Dendritic cell treated with granulocyte-macrophage colony-stimulating factor and Interleukin-4, amounts not matched to agents 40 ng/mL and 50 ng/mL, for 4 days (primary cell): ENCODE results near the gene AKAP13.
"Not testable (repeated sequence)": the region's sequence is repeated elsewhere in the genome, so short reads cannot be mapped to it uniquely, and the experiment has no call there.

ENCODE experiments used
- H3K27ac Mint-ChIP-seq: one replicate; pipeline ENCODE4 v1.8.0; 2022; ENCODE audit warnings: mild to moderate bottlenecking, mixed read lengths
- H3K27me3 Mint-ChIP-seq: one replicate; pipeline ENCODE4 v1.8.0; 2022; ENCODE audit warnings: mild to moderate bottlenecking, mixed read lengths
- H3K36me3 Mint-ChIP-seq: one replicate; pipeline ENCODE4 v1.8.0; 2022; ENCODE audit warnings: low read depth, mixed read lengths
- H3K4me1 Mint-ChIP-seq: one replicate; pipeline ENCODE4 v1.8.0; 2022; ENCODE audit warnings: low read depth, mixed read lengths
- H3K4me3 Mint-ChIP-seq: one replicate; pipeline ENCODE4 v1.8.0; 2022; ENCODE audit warnings: mild to moderate bottlenecking, moderate library complexity, mixed read lengths
- H3K9me3 Mint-ChIP-seq: one replicate; pipeline ENCODE4 v1.8.0; 2022; ENCODE audit warnings: mixed read lengths
- intact Hi-C: fragments of 100-400 bp; cut with micrococcal nuclease; formaldehyde crosslinking; loops from one replicate; pipeline ENCODE4 v1.15.0; 2022

AKAP13 gene

DNA sequence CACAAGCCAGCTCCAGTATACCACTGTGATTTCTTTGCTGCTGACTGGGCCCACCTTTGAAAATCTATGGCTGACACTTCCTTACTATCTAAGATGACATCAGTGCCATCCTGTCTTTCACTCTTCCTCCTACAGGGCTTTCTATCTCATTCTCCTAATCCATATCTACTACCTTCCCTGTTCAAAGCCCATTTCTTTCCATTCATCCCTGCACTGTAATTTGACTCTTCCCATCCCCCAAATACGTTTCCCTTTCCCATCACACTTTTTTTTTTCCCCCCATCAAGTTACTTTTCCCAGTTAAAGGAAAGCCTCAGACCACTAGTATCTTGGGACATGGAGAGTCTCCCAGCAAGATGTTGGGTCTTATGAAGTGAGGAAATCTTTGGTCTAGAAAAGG, 136.7 kb downstream of the AKAP13 start:
- no peaks in the 10 kb centered on the region for H3K27me3 Mint-ChIP-seq
- no peak overlapping the region for H3K27ac Mint-ChIP-seq
- intact Hi-C loops = no loop called here
- no peaks in the 10 kb centered on the region for H3K36me3 Mint-ChIP-seq
- no peaks in the 10 kb centered on the region for H3K9me3 Mint-ChIP-seq
- H3K4me1 Mint-ChIP-seq = peaks cover 6% of the 10 kb centered on the region
- H3K4me3 Mint-ChIP-seq = no peak overlapping the region

DNA sequence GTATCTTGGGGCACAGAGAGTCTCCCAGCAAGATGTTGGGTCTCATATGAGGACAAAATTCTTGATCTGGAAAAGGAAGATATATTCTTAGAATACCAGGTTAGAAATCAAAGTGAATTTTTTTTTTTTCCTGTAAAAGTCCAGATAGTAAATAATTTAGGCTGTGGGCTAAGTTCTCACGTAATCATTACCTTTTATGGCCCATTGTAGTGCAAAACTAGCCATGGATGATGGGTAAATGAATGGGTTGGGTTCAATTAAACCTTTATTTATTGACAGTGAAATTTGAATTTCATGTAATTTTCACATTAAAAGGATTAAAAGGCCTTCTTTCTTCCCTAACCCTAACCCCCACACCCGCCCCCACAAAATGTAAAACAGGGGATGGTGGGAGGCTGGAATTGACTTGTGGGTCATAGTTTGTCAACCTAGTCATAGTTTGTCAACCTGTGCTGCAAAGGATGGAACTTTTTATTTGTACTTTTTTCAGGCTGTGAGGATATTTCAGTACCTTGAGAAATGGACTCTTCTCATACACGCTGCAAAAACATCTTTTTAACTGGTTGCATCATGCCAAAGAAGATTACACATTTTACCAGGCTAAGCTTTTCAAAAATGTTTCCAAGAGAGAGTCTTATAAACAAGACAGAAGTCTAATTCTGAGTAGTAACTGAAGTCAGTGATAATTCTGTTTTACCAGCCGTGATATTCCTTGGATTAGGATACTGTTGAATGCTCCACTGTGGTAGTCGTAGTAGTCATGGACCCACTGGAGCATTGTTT, 138.8 kb downstream of the AKAP13 start:
- Mint-ChIP-seq H3K27ac (no peak overlapping the region), H3K9me3 (no peaks in the 10 kb centered on the region), H3K4me3 (no peak overlapping the region), H3K27me3 (no peaks in the 10 kb centered on the region), H3K4me1 (peaks cover 15% of the 10 kb centered on the region), H3K36me3 (no peaks in the 10 kb centered on the region)
- intact Hi-C loops = no loop called here

DNA sequence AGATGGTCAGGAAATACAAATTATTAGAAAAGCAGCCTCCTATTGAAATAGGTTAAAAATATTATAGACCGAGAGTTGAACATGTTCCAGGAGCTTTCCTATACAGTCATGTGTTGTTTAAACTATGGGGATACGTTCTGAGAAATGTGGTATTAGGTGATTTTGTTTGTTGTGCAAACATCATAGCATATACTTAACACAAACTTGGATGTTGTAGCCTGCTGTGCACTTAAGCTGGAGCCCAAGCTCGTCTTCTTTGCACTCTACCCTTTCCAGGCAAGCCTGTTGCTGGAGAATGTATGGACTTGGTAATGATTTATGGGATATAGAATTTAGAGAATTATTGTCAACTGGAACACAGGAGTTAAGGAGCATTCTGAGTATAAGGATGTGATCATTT, 140.2 kb downstream of the AKAP13 start:
- no peaks in the 10 kb centered on the region for H3K9me3 Mint-ChIP-seq
- no peaks in the 10 kb centered on the region for H3K27me3 Mint-ChIP-seq
- intact Hi-C loops = no loop called here
- H3K4me3 Mint-ChIP-seq = no peak overlapping the region
- peaks cover 15% of the 10 kb centered on the region for H3K4me1 Mint-ChIP-seq
- H3K36me3 Mint-ChIP-seq = no peaks in the 10 kb centered on the region
- H3K27ac Mint-ChIP-seq = no peak overlapping the region

DNA sequence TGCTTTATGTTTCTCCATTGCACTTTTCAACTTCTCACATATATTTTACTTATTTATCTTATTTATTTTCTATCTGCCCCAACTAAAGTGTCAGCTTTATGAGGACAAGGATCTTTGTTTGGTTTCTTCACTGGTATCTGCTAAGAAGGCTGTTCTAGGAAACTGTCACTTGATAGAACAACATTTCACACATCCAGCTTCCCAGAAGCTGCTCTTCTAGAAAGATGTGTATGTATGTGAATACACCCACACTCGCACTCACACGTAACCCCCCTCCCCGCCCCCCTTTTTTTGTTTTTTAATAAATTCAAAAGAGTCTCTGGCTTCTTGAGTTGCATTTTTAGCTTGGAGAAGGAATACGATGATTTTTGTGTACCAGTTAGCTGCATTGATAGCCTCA, 143.1 kb downstream of the AKAP13 start:
- H3K27me3 Mint-ChIP-seq = no peaks in the 10 kb centered on the region
- intact Hi-C loops = no loop called here
- H3K27ac Mint-ChIP-seq = no peak overlapping the region
- H3K4me3 Mint-ChIP-seq = no peak overlapping the region
- no peaks in the 10 kb centered on the region for H3K36me3 Mint-ChIP-seq
- peaks cover 32% of the 10 kb centered on the region for H3K4me1 Mint-ChIP-seq
- no peaks in the 10 kb centered on the region for H3K9me3 Mint-ChIP-seq

DNA sequence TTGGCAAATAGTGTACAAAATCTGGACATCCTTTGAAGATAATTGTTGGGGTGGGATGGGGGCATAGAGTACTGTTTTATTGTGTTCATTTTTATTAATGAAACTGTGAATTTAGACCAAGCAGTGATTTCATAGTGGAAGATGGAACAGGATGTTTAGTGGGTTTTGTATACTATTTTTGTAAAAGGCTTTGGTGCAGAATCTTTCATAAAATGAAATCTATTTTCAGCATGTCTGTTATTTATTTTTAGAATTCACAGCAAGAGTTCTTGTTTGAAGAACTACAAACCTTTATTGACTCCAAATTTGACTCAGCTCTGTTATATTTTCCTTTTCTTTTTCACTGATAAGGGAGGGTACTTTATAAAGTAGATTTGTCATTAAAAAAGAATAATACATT, 145.4 kb downstream of the AKAP13 start:
- Mint-ChIP-seq H3K9me3 (no peaks in the 10 kb centered on the region), H3K27ac (no peak overlapping the region), H3K36me3 (no peaks in the 10 kb centered on the region), H3K4me3 (no peak overlapping the region), H3K4me1 (peaks cover 38% of the 10 kb centered on the region), H3K27me3 (no peaks in the 10 kb centered on the region)
- intact Hi-C loops = no loop called here

DNA sequence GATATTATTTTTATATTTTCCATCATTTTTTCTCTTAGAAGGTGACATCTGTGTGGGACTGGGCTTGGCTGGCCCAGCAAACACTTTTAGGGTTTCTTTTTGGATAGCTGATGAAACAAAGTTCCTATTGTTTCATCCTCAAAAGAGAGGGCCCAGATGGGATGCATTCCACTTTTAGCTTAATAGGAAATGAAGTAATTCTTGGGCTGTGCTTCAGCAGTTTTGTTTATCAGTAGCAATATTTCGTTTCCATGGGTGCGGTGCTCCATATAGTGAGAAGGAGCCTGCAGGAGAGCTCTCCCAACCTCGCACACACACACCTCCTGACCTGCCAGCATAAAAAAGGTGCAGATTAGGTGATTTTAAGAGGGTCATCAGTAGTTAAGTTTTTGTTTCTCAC, 147.5 kb downstream of the AKAP13 start:
- H3K4me3 Mint-ChIP-seq = no peak overlapping the region
- H3K4me1 Mint-ChIP-seq = peaks cover 52% of the 10 kb centered on the region
- H3K27me3 Mint-ChIP-seq = no peaks in the 10 kb centered on the region
- peak overlapping the region; percentile 45 for H3K27ac Mint-ChIP-seq
- intact Hi-C loops = no loop called here
- H3K36me3 Mint-ChIP-seq = no peaks in the 10 kb centered on the region
- H3K9me3 Mint-ChIP-seq = no peaks in the 10 kb centered on the region

DNA sequence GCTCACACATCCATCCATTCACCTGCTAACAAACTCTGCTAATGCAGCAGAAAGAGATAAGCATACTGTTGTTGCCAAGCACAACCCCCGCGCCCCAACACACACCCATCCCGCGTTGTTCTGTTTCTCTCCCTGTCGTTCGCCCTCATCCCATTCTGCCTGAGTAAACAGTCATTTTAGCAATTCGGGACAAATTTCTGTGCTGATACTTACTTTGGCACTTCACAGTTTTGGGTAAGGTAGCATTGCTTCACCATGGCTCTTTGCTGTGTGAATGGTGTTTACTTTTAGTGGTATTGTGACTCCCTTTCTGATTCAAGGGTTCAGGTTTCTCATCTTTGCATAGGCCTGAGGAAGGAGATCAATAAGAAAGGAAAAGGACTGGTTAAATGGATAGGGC, 149.7 kb downstream of the AKAP13 start:
- H3K4me3 Mint-ChIP-seq = no peak overlapping the region
- no peaks in the 10 kb centered on the region for H3K27me3 Mint-ChIP-seq
- no peaks in the 10 kb centered on the region for H3K36me3 Mint-ChIP-seq
- peaks cover 61% of the 10 kb centered on the region for H3K4me1 Mint-ChIP-seq
- intact Hi-C loops = no loop called here
- no peak overlapping the region for H3K27ac Mint-ChIP-seq
- no peaks in the 10 kb centered on the region for H3K9me3 Mint-ChIP-seq

DNA sequence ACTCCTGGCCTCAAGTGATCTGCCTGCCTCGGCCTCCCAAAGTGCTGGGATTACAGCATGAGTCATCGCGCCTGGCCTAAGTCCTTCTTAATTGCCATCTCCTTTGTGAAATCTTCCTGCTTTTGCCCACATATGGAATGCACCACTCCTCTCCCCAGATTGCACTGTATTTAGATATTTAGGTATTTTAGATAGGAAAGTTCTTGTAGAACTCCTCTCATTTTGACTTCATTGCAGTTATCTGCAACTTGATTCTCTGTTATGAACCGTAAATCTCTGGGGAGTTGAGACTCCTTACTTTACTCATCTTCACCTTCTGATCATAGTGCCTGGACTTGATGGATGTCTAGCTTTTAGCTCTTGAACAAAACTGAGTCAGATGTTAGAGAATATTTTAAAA, 150.7 kb downstream of the AKAP13 start:
- Mint-ChIP-seq H3K4me1 (peaks cover 69% of the 10 kb centered on the region), H3K36me3 (no peaks in the 10 kb centered on the region), H3K9me3 (no peaks in the 10 kb centered on the region), H3K27me3 (no peaks in the 10 kb centered on the region), H3K4me3 (no peak overlapping the region), H3K27ac (no peak overlapping the region)
- intact Hi-C loops = no loop called here

DNA sequence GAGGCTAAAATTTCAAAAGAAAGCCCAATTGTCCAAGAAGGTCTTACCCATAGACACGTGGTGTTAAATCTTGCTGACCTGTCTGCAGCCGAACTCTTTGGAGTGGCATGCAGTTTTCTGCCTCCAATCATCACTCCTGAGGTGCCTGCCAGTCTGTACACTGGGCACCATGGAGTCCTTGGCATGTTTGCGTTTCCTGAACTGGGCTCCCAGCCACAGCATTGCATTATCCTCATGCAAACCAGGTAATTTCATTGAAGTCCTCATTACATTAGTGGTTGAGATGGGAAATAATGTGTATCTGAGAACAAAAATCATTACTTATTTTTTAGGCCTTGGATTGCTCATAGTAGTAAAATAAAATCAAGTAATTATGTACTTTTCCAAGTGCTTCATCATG, 152.3 kb downstream of the AKAP13 start:
- H3K4me3 Mint-ChIP-seq = no peak overlapping the region
- peaks cover 66% of the 10 kb centered on the region for H3K4me1 Mint-ChIP-seq
- intact Hi-C loops = no loop called here
- H3K9me3 Mint-ChIP-seq = no peaks in the 10 kb centered on the region
- no peak overlapping the region for H3K27ac Mint-ChIP-seq
- no peaks in the 10 kb centered on the region for H3K36me3 Mint-ChIP-seq
- no peaks in the 10 kb centered on the region for H3K27me3 Mint-ChIP-seq

DNA sequence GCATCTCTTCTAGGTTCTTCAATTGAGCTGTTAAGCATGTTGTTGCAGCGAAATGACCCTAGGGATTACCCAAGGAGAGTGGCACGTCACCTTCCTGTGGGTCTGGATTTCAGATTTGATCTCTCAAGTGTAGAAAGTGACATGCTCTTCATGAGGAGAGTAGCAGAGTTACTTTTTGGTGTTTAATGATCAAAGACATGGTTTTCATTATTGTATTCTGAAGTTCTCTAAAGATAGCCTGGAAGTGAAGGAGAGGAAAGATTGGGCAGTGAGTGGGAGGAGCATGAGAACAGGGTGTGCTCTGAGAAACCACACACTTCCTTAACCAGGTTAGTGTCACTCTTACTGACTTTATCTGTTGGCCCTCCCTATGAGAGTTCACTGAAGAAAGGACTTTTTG, 153.6 kb downstream of the AKAP13 start:
- Mint-ChIP-seq H3K27me3 (no peaks in the 10 kb centered on the region), H3K36me3 (no peaks in the 10 kb centered on the region), H3K4me3 (no peak overlapping the region), H3K27ac (peak overlapping the region; percentile 59), H3K9me3 (no peaks in the 10 kb centered on the region), H3K4me1 (peaks cover 53% of the 10 kb centered on the region)
- intact Hi-C loops = no loop called here

DNA sequence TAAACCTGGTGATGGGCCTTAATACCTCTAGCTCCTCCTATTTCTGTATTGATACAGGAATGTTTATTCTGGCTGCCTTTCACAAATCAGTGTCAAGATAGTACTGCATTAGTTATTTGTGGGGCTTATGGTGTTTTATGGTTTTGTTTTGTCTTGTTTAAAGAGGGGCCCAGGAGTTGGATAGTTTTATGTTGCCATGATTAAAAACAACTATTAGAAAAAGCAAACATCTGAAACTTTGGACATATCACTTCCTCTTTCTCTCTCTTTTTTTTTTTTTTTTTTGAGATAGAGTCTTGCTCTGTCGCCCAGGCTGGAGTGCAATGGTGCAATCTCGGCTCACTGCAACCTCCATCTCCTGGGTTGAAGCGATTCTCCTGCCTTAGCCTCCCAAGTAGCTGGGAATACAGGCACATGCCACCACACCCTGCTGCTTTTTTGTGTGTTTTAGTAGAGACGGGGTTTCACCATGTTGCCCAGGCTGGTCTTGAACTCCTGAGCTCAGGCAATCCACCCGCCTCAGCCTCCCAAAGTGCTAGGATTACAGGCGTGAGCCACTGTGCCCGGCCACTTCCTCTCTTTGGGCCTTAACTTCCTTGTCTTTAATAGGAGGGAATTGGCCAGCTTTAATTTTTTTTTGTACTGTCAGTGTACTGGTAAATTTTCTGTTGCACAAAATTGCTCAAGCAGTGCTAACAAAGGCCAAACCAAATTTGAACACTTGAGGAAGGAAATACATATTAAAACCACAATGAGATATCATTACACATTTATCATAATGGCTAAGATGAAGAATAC, 155.3 kb downstream of the AKAP13 start:
- H3K4me1 Mint-ChIP-seq = peaks cover 68% of the 10 kb centered on the region
- not testable (repeated sequence) for H3K27me3 Mint-ChIP-seq
- peak overlapping the region; percentile 85 for H3K27ac Mint-ChIP-seq

DNA sequence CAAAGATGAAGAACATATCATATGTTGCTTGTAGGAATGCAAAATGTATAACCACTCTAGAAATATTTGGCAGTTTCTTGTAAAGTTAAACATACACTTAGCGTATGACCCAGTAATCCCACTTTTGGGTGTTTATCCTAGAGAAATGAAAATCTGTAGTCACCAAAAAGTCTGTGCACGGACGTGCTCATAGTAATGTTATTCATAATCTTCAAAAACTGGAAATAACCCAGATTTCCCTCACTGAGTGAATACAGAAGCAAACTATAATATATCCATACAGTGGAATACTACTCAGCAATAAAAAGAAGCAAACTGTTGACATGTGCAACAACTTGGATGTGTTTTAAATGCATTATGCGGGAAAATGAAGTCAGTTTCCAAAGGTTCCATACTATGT, 155.9 kb downstream of the AKAP13 start:
- Mint-ChIP-seq H3K36me3 (no peaks in the 10 kb centered on the region), H3K9me3 (no peaks in the 10 kb centered on the region), H3K27ac (peak overlapping the region; percentile 85), H3K4me1 (peaks cover 74% of the 10 kb centered on the region), H3K4me3 (no peak overlapping the region), H3K27me3 (no peaks in the 10 kb centered on the region)
- intact Hi-C loops = no loop called here

More for the DNA sequence above, 155.3 kb downstream of the AKAP13 start:
- H3K36me3 Mint-ChIP-seq, H3K4me3 Mint-ChIP-seq, H3K9me3 Mint-ChIP-seq, intact Hi-C loops: not testable (repeated sequence)

DNA sequence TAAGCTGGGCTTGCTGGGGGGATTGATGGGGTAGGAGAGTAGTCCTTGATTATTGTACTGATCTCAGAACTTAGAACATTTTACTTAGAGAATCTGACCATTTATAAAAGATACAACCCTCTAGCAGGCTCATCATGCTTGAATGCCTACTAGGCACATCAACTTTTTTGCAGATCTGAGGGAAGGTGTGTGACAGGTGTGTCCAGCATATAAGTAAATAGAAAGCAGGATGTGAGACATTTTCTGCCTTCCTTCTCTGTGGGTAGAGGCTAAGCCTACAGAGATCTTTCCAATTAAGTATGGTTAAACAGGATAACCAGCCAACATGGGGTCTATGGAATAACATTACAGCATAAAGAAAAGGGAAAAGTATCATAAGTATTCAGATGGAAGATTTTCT, 159.1 kb downstream of the AKAP13 start:
- Mint-ChIP-seq H3K4me3 (no peak overlapping the region), H3K4me1 (peaks cover 74% of the 10 kb centered on the region), H3K36me3 (no peaks in the 10 kb centered on the region), H3K27me3 (no peaks in the 10 kb centered on the region), H3K27ac (peak overlapping the region; percentile 67), H3K9me3 (no peaks in the 10 kb centered on the region)
- intact Hi-C loops = no loop called here

DNA sequence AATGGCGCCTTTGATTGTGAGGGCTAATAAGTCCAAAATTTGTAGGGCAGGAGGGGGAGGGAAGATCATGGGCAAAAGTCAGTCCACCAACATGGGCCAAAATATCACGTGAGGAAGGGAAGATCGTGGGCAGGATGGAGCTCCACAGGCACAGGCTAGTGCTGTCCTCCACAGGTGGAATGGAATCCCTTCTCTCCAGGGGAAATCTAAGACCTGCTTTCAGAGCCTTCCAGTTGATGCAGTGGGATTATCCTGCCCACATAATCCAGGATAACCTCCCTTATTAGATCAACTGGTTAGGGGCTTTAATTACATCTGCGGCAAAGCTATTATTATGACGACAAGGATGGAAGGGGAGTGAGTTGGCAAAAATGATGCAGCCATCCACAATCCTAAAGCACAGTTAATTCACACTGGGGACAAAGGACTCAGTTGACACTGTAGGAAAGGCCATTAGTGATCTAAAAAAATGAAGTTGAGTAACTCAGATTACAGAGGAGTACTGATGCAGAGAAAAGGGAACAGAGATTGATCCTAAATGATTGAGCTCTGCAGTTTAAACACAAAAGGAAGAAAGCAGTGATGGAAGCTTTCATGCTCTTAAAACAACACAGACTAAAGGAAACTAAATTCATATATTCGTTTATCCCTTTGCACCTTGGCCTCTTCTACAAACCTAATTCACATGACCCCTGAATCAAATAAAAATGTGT, 159.8 kb downstream of the AKAP13 start:
- no peaks in the 10 kb centered on the region for H3K27me3 Mint-ChIP-seq
- no peaks in the 10 kb centered on the region for H3K9me3 Mint-ChIP-seq
- H3K36me3 Mint-ChIP-seq = no peaks in the 10 kb centered on the region
- intact Hi-C loops = loop anchor here (2.0 kb wide), 1 partner anchor 15 kb away; no protein-coding TSS in a partner anchor
- peak overlapping the region; percentile 67 for H3K27ac Mint-ChIP-seq
- peaks cover 76% of the 10 kb centered on the region for H3K4me1 Mint-ChIP-seq
- H3K4me3 Mint-ChIP-seq = no peak overlapping the region
